GM12878 (cell line): ENCODE results near the gene POLE2. TPM values are rescaled to one million over a fixed set of nuclear protein-coding genes. Genes with fewer than 3 reads are reported as not detected.
A peak's percentile ranks its signal among the peaks of the same experiment; 100 is the strongest.

Experiments
- ATAC-seq: fragments of 200-7000 bp; cut with Tn5 transposase; 3 replicates; pipeline ENCODE4 v1.9.1; 2020; ENCODE audit warnings: mild to moderate bottlenecking, moderate library complexity
- BruUV-seq: library from RNA; stranded (reverse); fragments of 400-500 nt; replicated peaks from 2 replicates; lab custom pipeline; 2021; lab: Mats Ljungman, UMichigan
- CTCF ChIA-PET: fragments of 300-600 bp; sonication (Branson Sonifier 250); formaldehyde crosslinking; extraction: SDS; loops from one replicate; lab custom pipeline; 2021; ENCODE audit warnings: inconsistent platforms; lab: Yijun Ruan, JAX
- POLR2A ChIA-PET: fragments of 350-600 bp; formaldehyde crosslinking; extraction: SDS; loops from one replicate; lab custom pipeline; 2021; ENCODE audit warnings: inconsistent platforms; lab: Charles Lee
- RAD21 ChIA-PET: fragments of 300-600 bp; sonication (Branson Sonifier 250); formaldehyde crosslinking; loops from one replicate; lab custom pipeline; 2023; ENCODE audit warnings: antibody characterized with exemption; ENCODE audit not compliant: unreplicated experiment; lab: Charles Lee
- SMC1A ChIA-PET: fragments of 300-600 bp; sonication (Branson Sonifier 250); formaldehyde crosslinking; loops from one replicate; lab custom pipeline; 2023; ENCODE audit not compliant: unreplicated experiment, uncharacterized antibody; lab: Charles Lee
- DNase-seq: peaks from one replicate; pipeline ENCODE4 v3.0.0-alpha.2; 2011; ENCODE audit warnings: low read depth, low spot score
- FAIRE-seq: peaks from 3 replicates; lab custom pipeline; 2011; peaks lifted over from hg19 to GRCh38; lab: Jason Lieb, UNC
- H2AFZ ChIP-seq: 2 replicates; pipeline ENCODE4 v1.6.0; 2011; ENCODE audit warnings: low read depth, low read length, control low read depth; ENCODE audit not compliant: control insufficient read depth
- H3K27ac ChIP-seq: 2 replicates; pipeline ENCODE4 v1.5.1; 2011; ENCODE audit warnings: control low read depth; ENCODE audit not compliant: control insufficient read depth, insufficient read depth
- H3K27me3 ChIP-seq, 2 experiments: replicated peaks in 1 of 2; 2 replicates each; pipeline versions ENCODE4 v1.6.0 to v1.6.1; 2011; ENCODE audit warnings: low read length in 1 of 2; ENCODE audit not compliant: control insufficient read depth in 2 of 2, insufficient read depth in 2 of 2
- H3K36me3 ChIP-seq, 2 experiments: 2 replicates each; pipeline ENCODE4 v1.5.1; 2011; ENCODE audit warnings: low read length in 1 of 2; ENCODE audit not compliant: control insufficient read depth in 2 of 2, insufficient read depth in 2 of 2
- H3K4me1 ChIP-seq: 2 replicates; pipeline ENCODE4 v1.6.1; 2011; ENCODE audit warnings: mild to moderate bottlenecking, low read length, moderate library complexity, mixed read lengths; ENCODE audit not compliant: control insufficient read depth, insufficient read depth
- H3K4me2 ChIP-seq: 2 replicates; pipeline ENCODE4 v1.6.0; 2011; ENCODE audit warnings: control low read depth; ENCODE audit not compliant: control insufficient read depth, insufficient read depth
- H3K4me3 ChIP-seq: fragments of 200-600 bp; sonication (generic); 2 replicates; pipeline ENCODE4 v1.5.1; 2016
- H3K79me2 ChIP-seq: 2 replicates; pipeline ENCODE4 v1.6.0; 2011; ENCODE audit warnings: low read length; ENCODE audit not compliant: control insufficient read depth, insufficient read depth
- H3K9ac ChIP-seq: 2 replicates; pipeline ENCODE4 v1.8.0; 2011; ENCODE audit warnings: low read length, control low read depth, mixed read lengths; ENCODE audit not compliant: control insufficient read depth, insufficient read depth
- H3K9me3 ChIP-seq: replicated peaks from 3 replicates; pipeline ENCODE4 v1.5.1; 2011; ENCODE audit warnings: mild to moderate bottlenecking, low read length; ENCODE audit not compliant: control insufficient read depth, insufficient read depth
- H4K20me1 ChIP-seq: 2 replicates; pipeline ENCODE4 v1.6.0; 2011; ENCODE audit not compliant: control insufficient read depth, insufficient read depth
- ATF2 ChIP-seq: IDR thresholded peaks from 2 replicates; pipeline ENCODE4 v1.6.1; 2012; ENCODE audit warnings: low read length, inconsistent platforms
- BRCA1 ChIP-seq: IDR thresholded peaks from 2 replicates; pipeline ENCODE4 v1.6.1; 2011; ENCODE audit warnings: low read depth, low read length, improper control_type of control experiment
- EP300 ChIP-seq, 2 experiments: fragments of 150-350 bp in 1 of 2; IDR thresholded peaks; 2 replicates each; pipeline ENCODE4 v1.6.1; 2011 to 2012; ENCODE audit warnings: low read depth in 2 of 2, low read length in 2 of 2, borderline replicate concordance in 1 of 2, improper control_type of control experiment in 1 of 2, inconsistent platforms in 1 of 2; ENCODE audit not compliant: control insufficient read depth in 1 of 2
- HCFC1 ChIP-seq: fragments of 150-350 bp; IDR thresholded peaks from 2 replicates; pipeline ENCODE4 v1.6.1; 2014; ENCODE audit warnings: low read length
- IRF3 ChIP-seq: fragments of 450-650 bp; IDR thresholded peaks from 2 replicates; pipeline ENCODE4 v1.6.1; 2014; ENCODE audit warnings: mild to moderate bottlenecking
- IRF5 ChIP-seq: fragments of 450-650 bp; IDR thresholded peaks from 2 replicates; pipeline ENCODE4 v1.6.1; 2017; ENCODE audit warnings: borderline replicate concordance
- NRF1 ChIP-seq: conservative IDR thresholded peaks from 2 replicates; pipeline ENCODE4 v1.6.1; 2011; ENCODE audit warnings: mild to moderate bottlenecking, low read depth, low read length, improper control_type of control experiment
- POLR2AphosphoS2 ChIP-seq: IDR thresholded peaks from 2 replicates; pipeline ENCODE4 v1.6.1; 2011; ENCODE audit warnings: low read depth, mild to moderate bottlenecking, low read length, improper control_type of control experiment, moderate library complexity
- SREBF2 ChIP-seq: IDR thresholded peaks from 2 replicates; pipeline ENCODE4 v1.6.1; 2012; ENCODE audit warnings: mild to moderate bottlenecking, low read length
- TARDBP ChIP-seq: IDR thresholded peaks from 2 replicates; pipeline ENCODE4 v1.6.1; 2016; ENCODE audit warnings: borderline replicate concordance
- TBL1XR1 ChIP-seq: IDR thresholded peaks from 2 replicates; pipeline ENCODE4 v1.6.1; 2012; ENCODE audit warnings: low read depth, low read length, improper control_type of control experiment
- YY1 ChIP-seq: IDR thresholded peaks from 2 replicates; pipeline ENCODE4 v1.6.1; 2011; ENCODE audit warnings: low read depth, mild to moderate bottlenecking, low read length
- ZBED1 ChIP-seq: IDR thresholded peaks from 2 replicates; pipeline ENCODE4 v1.6.1; 2016; ENCODE audit warnings: borderline replicate concordance
- ZNF24 ChIP-seq: fragments of 450-650 bp; IDR thresholded peaks from 2 replicates; pipeline ENCODE4 v1.6.1; 2017; ENCODE audit warnings: antibody characterized with exemption, mild to moderate bottlenecking
- ZNF687 ChIP-seq: fragments of 450-650 bp; IDR thresholded peaks from 2 replicates; pipeline ENCODE4 v1.6.1; 2017; ENCODE audit warnings: mild to moderate bottlenecking, moderate library complexity
- WGBS: methylation state at CpG from one replicate; pipeline ENCODE4 v1.1.6; 2016; ENCODE audit warnings: low lambda C conversion rate; ENCODE audit not compliant: insufficient replicate concordance, insufficient coverage; ENCODE audit errors: missing lambda C conversion rate; 5-methylcytosine and 5-hydroxymethylcytosine counted together
- in situ Hi-C: fragments of 300-500 bp; cut with MboI; formaldehyde crosslinking; loops from 9 replicates; pipeline ENCODE4 v1.14.3; 2018; ENCODE audit warnings: mixed read lengths
- intact Hi-C: fragments of 100-400 bp; cut with micrococcal nuclease; formaldehyde crosslinking; loops from one replicate; pipeline ENCODE4 v1.14.2; 2022; ENCODE audit not compliant: unreplicated experiment
- polyA plus RNA-seq, 11 experiments: library from polyadenylated mRNA; depleted of rRNA in 4 of 11; unstranded in 6 of 11; stranded (reverse) in 5 of 11; fragments of >200 nt; fragmentation: Nextera tagmentation in 4 of 11; fragmentation: Illumina TruSeq in 1 of 11; extraction: Ambion mirVana in 4 of 11; extraction: Trizol in 1 of 11; gene quantifications; 1 replicate in 1 of 11; 2 replicates in 10 of 11; pipeline versions ENCODE4 v1.2.1 to v1.2.3, GENCODE V29; 2011 to 2016; ENCODE audit warnings: inconsistent platforms in 2 of 11, missing spikeins in 2 of 11, low read depth in 1 of 11
- total RNA-seq, 4 experiments: library from RNA; depleted of rRNA in 3 of 4; stranded (reverse); fragments of >200 nt in 3 of 4; fragmentation: Illumina TruSeq in 1 of 4; extraction: Trizol in 1 of 4; gene quantifications; 2 replicates each; pipeline versions ENCODE4 v1.2.1 to v1.2.3, GENCODE V29; 2013 to 2021

Gene POLE2
- total and polyA plus RNA-seq, 10 of the 15 experiments (the other 5 are each of a cell fraction or from before 2014, with no cell fraction given) = 22.0 to 45.6 (median 38.8) TPM

GRCh38 chr14:49617852-49618519 is 70.0 kb downstream of the POLE2 start:
- Histone ChIP-seq H2AFZ (no peak overlapping the region), H3K9ac (no peak overlapping the region), H4K20me1 (no peaks in the 10 kb centered on the region), H3K4me2 (peak overlapping the region; percentile 65), H3K4me3 (0 out of 2 replicates have a peak overlapping the region, but pooled peaks have one; percentile 92), H3K4me1 (no peaks in the 10 kb centered on the region; the same call in 1 of the 2 replicates), H3K27ac (no peak overlapping the region), H3K9me3 (no peaks in the 10 kb centered on the region), H3K36me3 (peaks cover 0 to 11% of the 10 kb centered on the region in 2 experiments), H3K79me2 (peaks cover 62% of the 10 kb centered on the region), H3K27me3 (no peaks in the 10 kb centered on the region)
- ChIA-PET RAD21 (no interaction called here), POLR2A (no interaction called here), SMC1A (interaction anchor here (0.6 to 1.2 kb wide), 2 partner anchors 12 to 236 kb away, joined by 3 read pairs; no protein-coding TSS in a partner anchor), CTCF (interaction anchor here (0.6 kb wide), 1 partner anchor 211 kb away, joined by 3 read pairs; no protein-coding TSS in a partner anchor)
- intact Hi-C loops (no loop called here), in situ Hi-C loops (no loop called here)
- FAIRE-seq (no peak), DNase-seq (no peak), ATAC-seq (no peak)
- no TSS peak for BruUV-seq
- WGBS = 55% methylated on average over 6 of the region's 6 CpGs
- TF ChIP-seq IRF3 (no peak), EP300 (IDR thresholded peaks at IDR 0.05; ENCODE audit: borderline replicate concordance in 1 of 2, control insufficient read depth in 1 of 2, low read depth in 2 of 2, low read length in 2 of 2) (no peak), SREBF2 (no peak), NRF1 (no peak), HCFC1 (no peak), BRCA1 (no peak), ZNF687 (no peak), IRF5 (no peak), ZBED1 (no peak), ATF2 (0 out of 2 replicates have a peak, but pooled peaks have one; percentile 24), ZNF24 (no peak), TARDBP (no peak), TBL1XR1 (no peak), POLR2AphosphoS2 (0 out of 2 replicates have a peak, but pooled peaks have one; percentile 61), YY1 (no peak)
